ENCODE results near the gene IGSF10. TPM values are rescaled to one million over a fixed set of nuclear protein-coding genes. Genes with fewer than 3 reads are reported as not detected.

Gene IGSF10
- total and polyA plus RNA-seq, 10 of the 15 experiments (the other 5 are each of a cell fraction or from before 2014, with no cell fraction given) = under 0.01 to 0.18 (median 0.03) TPM; not detected in 2

DNA sequence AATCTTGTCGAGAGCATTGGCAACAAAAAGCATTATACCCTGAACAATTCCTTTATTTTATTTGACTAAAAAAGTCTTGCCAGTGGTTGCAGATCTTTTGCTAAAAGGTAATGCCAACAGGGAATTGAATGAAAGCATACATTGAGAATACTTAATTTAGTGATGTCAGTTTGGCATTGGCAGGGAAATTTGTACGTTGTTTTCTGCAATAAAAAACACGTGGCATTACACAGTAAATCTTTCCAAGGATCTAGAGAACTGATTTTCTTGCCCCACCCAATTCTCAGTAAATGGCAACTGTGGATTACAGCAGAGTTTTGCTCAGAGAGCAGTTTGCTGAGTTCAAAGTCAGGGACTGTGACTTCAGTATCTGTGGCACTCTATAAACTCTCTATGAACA lies 38.3 kb upstream of the IGSF10 start:
- RAD21 ChIA-PET (ENCODE audit: unreplicated experiment) = no interaction called here
- Histone ChIP-seq H3K27ac (ENCODE audit: control insufficient read depth, insufficient read depth) (no peak overlapping the region), H3K4me3 (no peak overlapping the region), H3K4me2 (ENCODE audit: control insufficient read depth, insufficient read depth) (no peak overlapping the region), H4K20me1 (ENCODE audit: control insufficient read depth, insufficient read depth) (no peaks in the 10 kb centered on the region), H3K9ac (ENCODE audit: control insufficient read depth, insufficient read depth, low read length) (no peak overlapping the region), H3K36me3 (ENCODE audit: control insufficient read depth in 2 of 2, insufficient read depth in 2 of 2, low read length in 1 of 2) (no peaks in the 10 kb centered on the region), H2AFZ (ENCODE audit: control insufficient read depth, low read depth, low read length) (no peak overlapping the region), H3K9me3 (replicated peaks; ENCODE audit: control insufficient read depth, insufficient read depth, low read length) (no peaks in the 10 kb centered on the region), H3K4me1 (ENCODE audit: control insufficient read depth, insufficient read depth, low read length) (no peaks in the 10 kb centered on the region), H3K79me2 (ENCODE audit: control insufficient read depth, insufficient read depth, low read length) (no peaks in the 10 kb centered on the region), H3K27me3 (replicated peaks in 1 of 2; ENCODE audit: control insufficient read depth in 2 of 2, insufficient read depth in 2 of 2, low read length in 1 of 2) (no peaks in the 10 kb centered on the region)
- ATAC-seq (no peak), FAIRE-seq (no peak), DNase-seq (ENCODE audit: low read depth, low spot score) (no peak)
- BruUV-seq (replicated peaks) = no TSS peak
- POLR2A ChIA-PET = no interaction called here
- in situ Hi-C loops (cut with MboI) = no loop called here
- WGBS (ENCODE audit: insufficient coverage, insufficient replicate concordance, low lambda C conversion rate, missing lambda C conversion rate) = 3% methylated on average over 3 of the region's 3 CpGs
- intact Hi-C loops (cut with micrococcal nuclease; ENCODE audit: unreplicated experiment) = no loop called here
- CTCF ChIA-PET = no interaction called here
- SMC1A ChIA-PET (ENCODE audit: uncharacterized antibody, unreplicated experiment) = interaction anchor here (1.4 kb wide), 1 partner anchor 31 kb away, joined by 4 read pairs; no protein-coding TSS in a partner anchor
- TF ChIP-seq, protein P1, sequence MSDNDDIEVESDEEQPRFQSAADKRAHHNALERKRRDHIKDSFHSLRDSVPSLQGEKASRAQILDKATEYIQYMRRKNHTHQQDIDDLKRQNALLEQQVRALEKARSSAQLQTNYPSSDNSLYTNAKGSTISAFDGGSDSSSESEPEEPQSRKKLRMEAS (IDR thresholded peaks at IDR 0.05; ENCODE audit: low read depth, low read length) = no peak
- TF ChIP-seq, protein P2, sequence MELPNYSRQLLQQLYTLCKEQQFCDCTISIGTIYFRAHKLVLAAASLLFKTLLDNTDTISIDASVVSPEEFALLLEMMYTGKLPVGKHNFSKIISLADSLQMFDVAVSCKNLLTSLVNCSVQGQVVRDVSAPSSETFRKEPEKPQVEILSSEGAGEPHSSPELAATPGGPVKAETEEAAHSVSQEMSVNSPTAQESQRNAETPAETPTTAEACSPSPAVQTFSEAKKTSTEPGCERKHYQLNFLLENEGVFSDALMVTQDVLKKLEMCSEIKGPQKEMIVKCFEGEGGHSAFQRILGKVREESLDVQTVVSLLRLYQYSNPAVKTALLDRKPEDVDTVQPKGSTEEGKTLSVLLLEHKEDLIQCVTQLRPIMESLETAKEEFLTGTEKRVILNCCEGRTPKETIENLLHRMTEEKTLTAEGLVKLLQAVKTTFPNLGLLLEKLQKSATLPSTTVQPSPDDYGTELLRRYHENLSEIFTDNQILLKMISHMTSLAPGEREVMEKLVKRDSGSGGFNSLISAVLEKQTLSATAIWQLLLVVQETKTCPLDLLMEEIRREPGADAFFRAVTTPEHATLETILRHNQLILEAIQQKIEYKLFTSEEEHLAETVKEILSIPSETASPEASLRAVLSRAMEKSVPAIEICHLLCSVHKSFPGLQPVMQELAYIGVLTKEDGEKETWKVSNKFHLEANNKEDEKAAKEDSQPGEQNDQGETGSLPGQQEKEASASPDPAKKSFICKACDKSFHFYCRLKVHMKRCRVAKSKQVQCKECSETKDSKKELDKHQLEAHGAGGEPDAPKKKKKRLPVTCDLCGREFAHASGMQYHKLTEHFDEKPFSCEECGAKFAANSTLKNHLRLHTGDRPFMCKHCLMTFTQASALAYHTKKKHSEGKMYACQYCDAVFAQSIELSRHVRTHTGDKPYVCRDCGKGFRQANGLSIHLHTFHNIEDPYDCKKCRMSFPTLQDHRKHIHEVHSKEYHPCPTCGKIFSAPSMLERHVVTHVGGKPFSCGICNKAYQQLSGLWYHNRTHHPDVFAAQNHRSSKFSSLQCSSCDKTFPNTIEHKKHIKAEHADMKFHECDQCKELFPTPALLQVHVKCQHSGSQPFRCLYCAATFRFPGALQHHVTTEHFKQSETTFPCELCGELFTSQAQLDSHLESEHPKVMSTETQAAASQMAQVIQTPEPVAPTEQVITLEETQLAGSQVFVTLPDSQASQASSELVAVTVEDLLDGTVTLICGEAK (IDR thresholded peaks at IDR 0.05; ENCODE audit: borderline replicate concordance) = no peak
- TF ChIP-seq, protein P3, sequence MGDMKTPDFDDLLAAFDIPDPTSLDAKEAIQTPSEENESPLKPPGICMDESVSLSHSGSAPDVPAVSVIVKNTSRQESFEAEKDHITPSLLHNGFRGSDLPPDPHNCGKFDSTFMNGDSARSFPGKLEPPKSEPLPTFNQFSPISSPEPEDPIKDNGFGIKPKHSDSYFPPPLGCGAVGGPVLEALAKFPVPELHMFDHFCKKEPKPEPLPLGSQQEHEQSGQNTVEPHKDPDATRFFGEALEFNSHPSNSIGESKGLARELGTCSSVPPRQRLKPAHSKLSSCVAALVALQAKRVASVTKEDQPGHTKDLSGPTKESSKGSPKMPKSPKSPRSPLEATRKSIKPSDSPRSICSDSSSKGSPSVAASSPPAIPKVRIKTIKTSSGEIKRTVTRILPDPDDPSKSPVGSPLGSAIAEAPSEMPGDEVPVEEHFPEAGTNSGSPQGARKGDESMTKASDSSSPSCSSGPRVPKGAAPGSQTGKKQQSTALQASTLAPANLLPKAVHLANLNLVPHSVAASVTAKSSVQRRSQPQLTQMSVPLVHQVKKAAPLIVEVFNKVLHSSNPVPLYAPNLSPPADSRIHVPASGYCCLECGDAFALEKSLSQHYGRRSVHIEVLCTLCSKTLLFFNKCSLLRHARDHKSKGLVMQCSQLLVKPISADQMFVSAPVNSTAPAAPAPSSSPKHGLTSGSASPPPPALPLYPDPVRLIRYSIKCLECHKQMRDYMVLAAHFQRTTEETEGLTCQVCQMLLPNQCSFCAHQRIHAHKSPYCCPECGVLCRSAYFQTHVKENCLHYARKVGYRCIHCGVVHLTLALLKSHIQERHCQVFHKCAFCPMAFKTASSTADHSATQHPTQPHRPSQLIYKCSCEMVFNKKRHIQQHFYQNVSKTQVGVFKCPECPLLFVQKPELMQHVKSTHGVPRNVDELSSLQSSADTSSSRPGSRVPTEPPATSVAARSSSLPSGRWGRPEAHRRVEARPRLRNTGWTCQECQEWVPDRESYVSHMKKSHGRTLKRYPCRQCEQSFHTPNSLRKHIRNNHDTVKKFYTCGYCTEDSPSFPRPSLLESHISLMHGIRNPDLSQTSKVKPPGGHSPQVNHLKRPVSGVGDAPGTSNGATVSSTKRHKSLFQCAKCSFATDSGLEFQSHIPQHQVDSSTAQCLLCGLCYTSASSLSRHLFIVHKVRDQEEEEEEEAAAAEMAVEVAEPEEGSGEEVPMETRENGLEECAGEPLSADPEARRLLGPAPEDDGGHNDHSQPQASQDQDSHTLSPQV (IDR thresholded peaks at IDR 0.05) = no peak
- TF ChIP-seq, protein P4, sequence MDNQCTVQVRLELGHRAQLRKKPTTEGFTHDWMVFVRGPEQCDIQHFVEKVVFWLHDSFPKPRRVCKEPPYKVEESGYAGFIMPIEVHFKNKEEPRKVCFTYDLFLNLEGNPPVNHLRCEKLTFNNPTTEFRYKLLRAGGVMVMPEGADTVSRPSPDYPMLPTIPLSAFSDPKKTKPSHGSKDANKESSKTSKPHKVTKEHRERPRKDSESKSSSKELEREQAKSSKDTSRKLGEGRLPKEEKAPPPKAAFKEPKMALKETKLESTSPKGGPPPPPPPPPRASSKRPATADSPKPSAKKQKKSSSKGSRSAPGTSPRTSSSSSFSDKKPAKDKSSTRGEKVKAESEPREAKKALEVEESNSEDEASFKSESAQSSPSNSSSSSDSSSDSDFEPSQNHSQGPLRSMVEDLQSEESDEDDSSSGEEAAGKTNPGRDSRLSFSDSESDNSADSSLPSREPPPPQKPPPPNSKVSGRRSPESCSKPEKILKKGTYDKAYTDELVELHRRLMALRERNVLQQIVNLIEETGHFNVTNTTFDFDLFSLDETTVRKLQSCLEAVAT (IDR thresholded peaks at IDR 0.05) = no peak
- TF ChIP-seq YY1 (IDR thresholded peaks at IDR 0.05; ENCODE audit: low read depth, low read length) (no peak), SP1 (IDR thresholded peaks at IDR 0.05; ENCODE audit: low read depth, low read length) (no peak), MEF2B (IDR thresholded peaks at IDR 0.05; ENCODE audit: partially characterized antibody, poor library complexity, severe bottlenecking) (no peak), BMI1 (IDR thresholded peaks at IDR 0.05; ENCODE audit: borderline replicate concordance) (no peak), ZNF274 (IDR thresholded peaks at IDR 0.05; ENCODE audit: insufficient read depth, insufficient read length) (no peak), SMARCA5 (IDR thresholded peaks at IDR 0.05) (no peak), FOXK2 (IDR thresholded peaks at IDR 0.05) (no peak), CREM (IDR thresholded peaks at IDR 0.05; ENCODE audit: low read depth) (no peak), NFYA (IDR thresholded peaks at IDR 0.05; ENCODE audit: borderline replicate concordance, low read depth, low read length) (no peak)
- TF ChIP-seq, protein P5, sequence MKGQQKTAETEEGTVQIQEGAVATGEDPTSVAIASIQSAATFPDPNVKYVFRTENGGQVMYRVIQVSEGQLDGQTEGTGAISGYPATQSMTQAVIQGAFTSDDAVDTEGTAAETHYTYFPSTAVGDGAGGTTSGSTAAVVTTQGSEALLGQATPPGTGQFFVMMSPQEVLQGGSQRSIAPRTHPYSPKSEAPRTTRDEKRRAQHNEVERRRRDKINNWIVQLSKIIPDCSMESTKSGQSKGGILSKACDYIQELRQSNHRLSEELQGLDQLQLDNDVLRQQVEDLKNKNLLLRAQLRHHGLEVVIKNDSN (IDR thresholded peaks at IDR 0.05; ENCODE audit: borderline replicate concordance, extremely low read length, insufficient read depth, low read depth, low read length) = no peak
